ENCODE data around the gene STPG3. TPM values are rescaled to one million over a fixed set of nuclear protein-coding genes. Genes with fewer than 3 reads are reported as not detected.

Gene STPG3
- polyA plus RNA-seq, 1 experiment, result not detected

- DNase-seq (ENCODE audit: low read depth), result no peak
These were observed 51.0 kb downstream of the STPG3 start, which contains the start of gene NRARP for GRCh38 chr9:137302118-137302448. NRARP (minus strand) TSS chr9:137302271; CDS start chr9:137301928, 343 bp downstream.

DNA sequence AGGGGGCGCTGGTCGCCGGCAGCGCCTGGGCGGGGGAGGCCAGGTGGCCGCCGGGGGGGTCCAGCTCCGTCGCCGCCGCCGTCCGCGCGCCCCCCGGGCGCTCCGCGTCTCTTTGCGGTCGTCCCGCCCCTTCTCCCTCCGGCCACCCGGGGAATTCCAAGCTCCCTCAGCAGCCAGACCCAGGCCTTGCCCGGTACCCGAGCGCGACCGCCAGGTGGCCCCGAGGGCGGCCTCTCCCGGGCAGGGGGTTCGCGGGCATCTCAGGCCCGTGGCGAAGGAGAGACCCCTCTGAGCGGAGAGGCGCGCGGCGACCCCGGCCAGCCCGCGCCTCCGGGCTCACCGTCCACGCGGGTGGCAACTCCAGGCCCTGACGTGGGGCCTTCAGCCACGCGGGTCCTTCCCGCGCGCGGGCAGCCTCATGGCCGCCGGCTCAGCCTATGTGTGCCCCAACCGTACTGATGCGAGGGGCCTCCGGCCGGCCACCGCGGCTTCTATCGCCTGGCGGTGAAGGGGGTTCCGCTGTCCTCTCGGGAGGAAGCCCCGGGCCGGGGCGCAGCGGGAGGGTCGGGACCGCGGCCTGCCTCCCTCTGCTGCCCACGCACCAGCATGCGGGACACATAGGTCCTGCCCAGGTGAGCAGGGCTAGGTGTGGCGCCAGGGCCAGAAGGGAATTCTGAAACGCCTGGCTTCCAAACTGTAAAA lies 51.5 kb downstream of the STPG3 start:
- ChIA-PET CTCF (interaction anchor here (0.6 to 2.2 kb wide), 15 partner anchors 9 to 1444 kb away, joined by 3 to 13 read pairs (median 4); no protein-coding TSS in a partner anchor), POLR2A (no interaction called here)
- Histone ChIP-seq H3K4me3 (ENCODE audit: low read depth, low read length) (peak overlapping the region; percentile 40), H3K36me3 (ENCODE audit: control insufficient read depth, insufficient read depth, low read length) (no peaks in the 10 kb centered on the region), H3K27me3 (ENCODE audit: control insufficient read depth, insufficient read depth, low read length) (peaks cover 16% of the 10 kb centered on the region)
- DNase-seq (ENCODE audit: low read depth), result no peak
- peak; percentile 60 for TF ChIP-seq CTCF (IDR thresholded peaks at IDR 0.05; ENCODE audit: insufficient read depth, low read depth, low read length)

More at GRCh38 chr9:137302118-137302448, 51.0 kb downstream of the STPG3 start, which contains the start of gene NRARP:
- peak within 1 kb of the TSS; percentile 40 for H3K4me3 ChIP-seq (ENCODE audit: low read depth, low read length)
- ChIA-PET POLR2A (no interaction called here), CTCF (interaction anchor here (0.6 to 2.2 kb wide), 16 partner anchors 8 to 233 kb away, joined by 3 to 13 read pairs (median 4); no protein-coding TSS in a partner anchor)
- H3K27me3 ChIP-seq (ENCODE audit: control insufficient read depth, insufficient read depth, low read length), result peaks cover 18% of the 10 kb centered on the region
- TF ChIP-seq CTCF (IDR thresholded peaks at IDR 0.05; ENCODE audit: insufficient read depth, low read depth, low read length), result no peak
- H3K36me3 ChIP-seq (ENCODE audit: control insufficient read depth, insufficient read depth, low read length), result no peaks in the 10 kb centered on the region

Other genes with a start within 250 kb of the STPG3 start
- 8.7 and 16.0 TPM in 2 replicates for gene ABCA2, start 223.0 kb upstream of the STPG3 start, polyA plus RNA-seq (2011; rRNA removed)
- not detected in 2 replicates for gene FUT7, start 219.2 kb upstream of the STPG3 start, polyA plus RNA-seq (2011; rRNA removed)
- gene NPDC1, start 205.1 kb upstream of the STPG3 start, polyA plus RNA-seq (2011; rRNA removed), result 21.8 and 31.9 TPM in 2 replicates
- not detected in 2 replicates for gene ENTPD2, start 197.2 kb upstream of the STPG3 start, polyA plus RNA-seq (2011; rRNA removed)
- gene SAPCD2, start 180.7 kb upstream of the STPG3 start, polyA plus RNA-seq (2011; rRNA removed), result 5.1 and 8.6 TPM in 2 replicates
- gene UAP1L1, start 173.8 kb upstream of the STPG3 start, polyA plus RNA-seq (2011; rRNA removed), result 2.8 and 5.6 TPM in 2 replicates
- gene MAN1B1, start 164.3 kb upstream of the STPG3 start, polyA plus RNA-seq (2011; rRNA removed), result 53.0 and 80.0 TPM in 2 replicates
- gene DPP7, start 136.6 kb upstream of the STPG3 start, polyA plus RNA-seq (2011; rRNA removed), result 66.7 and 94.4 TPM in 2 replicates
- 0.04 and 0.10 TPM in 2 replicates for gene GRIN1, start 112.1 kb upstream of the STPG3 start, polyA plus RNA-seq (2011; rRNA removed)
- not detected in 2 replicates for gene LRRC26, start 81.2 kb upstream of the STPG3 start, polyA plus RNA-seq (2011; rRNA removed)
- not detected in 2 replicates for gene TMEM210, start 79.2 kb upstream of the STPG3 start, polyA plus RNA-seq (2011; rRNA removed)
- gene ANAPC2, start 62.7 kb upstream of the STPG3 start, polyA plus RNA-seq (2011; rRNA removed), result 14.6 and 25.5 TPM in 2 replicates
- 53.8 and 81.4 TPM in 2 replicates for gene SSNA1, start 62.6 kb upstream of the STPG3 start, polyA plus RNA-seq (2011; rRNA removed)
- 2.9 and 3.5 TPM in 2 replicates for gene TPRN, start 50.5 kb upstream of the STPG3 start, polyA plus RNA-seq (2011; rRNA removed)
- gene TMEM203, start 45.6 kb upstream of the STPG3 start, polyA plus RNA-seq (2011; rRNA removed), result 37.8 and 43.8 TPM in 2 replicates
- 4.4 and 7.1 TPM in 2 replicates for gene NDOR1, start 45.6 kb upstream of the STPG3 start, polyA plus RNA-seq (2011; rRNA removed)
- gene RNF208, start 29.0 kb upstream of the STPG3 start, polyA plus RNA-seq (2011; rRNA removed), result 0.26 and 0.39 TPM in 2 replicates
- 0.58 and 0.74 TPM in 2 replicates for gene CYSRT1, start 26.1 kb upstream of the STPG3 start, polyA plus RNA-seq (2011; rRNA removed)
- not detected in 2 replicates for gene RNF224, start 23.8 kb upstream of the STPG3 start, polyA plus RNA-seq (2011; rRNA removed)
- not detected in 2 replicates for gene SLC34A3, start 20.4 kb upstream of the STPG3 start, polyA plus RNA-seq (2011; rRNA removed)
- gene TUBB4B, start 10.0 kb upstream of the STPG3 start, polyA plus RNA-seq (2011; rRNA removed), result 263 and 385 TPM in 2 replicates
- gene NELFB, start 4.0 kb downstream of the STPG3 start, polyA plus RNA-seq (2011; rRNA removed), result 26.6 and 51.9 TPM in 2 replicates
- gene TOR4A, start 26.4 kb downstream of the STPG3 start, polyA plus RNA-seq (2011; rRNA removed), result 16.9 and 23.8 TPM in 2 replicates
- 0.17 TPM in 2 replicates for gene NRARP, start 51.0 kb downstream of the STPG3 start, polyA plus RNA-seq (2011; rRNA removed)
- 4.9 and 5.4 TPM in 2 replicates for gene EXD3, start 171.9 kb downstream of the STPG3 start, polyA plus RNA-seq (2011; rRNA removed)
- 0.20 and 0.32 TPM in 2 replicates for gene NOXA1, start 172.1 kb downstream of the STPG3 start, polyA plus RNA-seq (2011; rRNA removed)
- gene ENTPD8, start 190.1 kb downstream of the STPG3 start, polyA plus RNA-seq (2011; rRNA removed), result not detected in 2 replicates
- 21.5 and 35.7 TPM in 2 replicates for gene NSMF, start 208.0 kb downstream of the STPG3 start, polyA plus RNA-seq (2011; rRNA removed)

Measured in BJ (cell line).